HepG2 (cell line): ENCODE measurements around the gene CPXM2. TPM values are rescaled to one million over a fixed set of nuclear protein-coding genes. Genes with fewer than 3 reads are reported as not detected.

Experiments
- ATAC-seq: fragments of 200-7000 bp; cut with Tn5 transposase; 3 replicates; pipeline ENCODE4 v1.9.1; 2020; ENCODE audit warnings: mild to moderate bottlenecking, moderate library complexity
- BruUV-seq: library from RNA; stranded (reverse); fragments of 400-500 nt; replicated peaks from 2 replicates; lab custom pipeline; 2021; lab: Mats Ljungman, UMichigan
- CTCF ChIA-PET: fragments of 300-600 bp; formaldehyde crosslinking; extraction: SDS; loops from one replicate; lab custom pipeline; 2021; ENCODE audit warnings: low total read pairs, inconsistent platforms, low intra/inter-chr PET ratio; lab: Yijun Ruan, JAX
- POLR2A ChIA-PET: fragments of 350-600 bp; sonication (Branson Sonifier 250); formaldehyde crosslinking; loops from one replicate; lab custom pipeline; 2020; ENCODE audit warnings: antibody characterized with exemption, inconsistent platforms; lab: Yijun Ruan, JAX
- DNase-seq: peaks from one replicate; pipeline ENCODE4 v3.0.0-alpha.2; 2015; ENCODE audit warnings: low spot score
- FAIRE-seq: peaks from 3 replicates; lab custom pipeline; 2011; peaks lifted over from hg19 to GRCh38; lab: Jason Lieb, UNC
- H2AFZ ChIP-seq: one replicate; pipeline ENCODE4 v1.6.1; 2011; ENCODE audit warnings: low read length, inconsistent platforms
- H3K27ac ChIP-seq: fragments of 300-600 bp; 3 replicates; pipeline ENCODE4 v1.8.0; 2011; ENCODE audit warnings: mixed run types, mild to moderate bottlenecking, mixed read lengths, low read length, inconsistent platforms; ENCODE audit not compliant: insufficient read depth; ENCODE audit errors: extremely low read length
- H3K27me3 ChIP-seq, 2 experiments: fragments of 200-600 bp in 1 of 2; 2 replicates in 1 of 2; 3 replicates in 1 of 2; pipeline versions ENCODE4 v1.6.0 to v1.8.0; 2011; ENCODE audit warnings: low read length in 2 of 2, mild to moderate bottlenecking in 2 of 2, moderate library complexity in 2 of 2, inconsistent platforms in 1 of 2; ENCODE audit not compliant: insufficient read depth in 2 of 2, control insufficient read depth in 1 of 2
- H3K36me3 ChIP-seq, 2 experiments: fragments of 200-600 bp in 1 of 2; replicated peaks in 1 of 2; 2 replicates in 1 of 2; 3 replicates in 1 of 2; pipeline versions ENCODE4 v1.5.1 to v1.8.0; 2011; ENCODE audit warnings: low read length in 2 of 2, inconsistent platforms in 1 of 2; ENCODE audit not compliant: insufficient read depth in 2 of 2, control insufficient read depth in 1 of 2
- H3K4me1 ChIP-seq: 2 replicates; pipeline ENCODE4 v1.5.1; 2012; ENCODE audit warnings: low read length, inconsistent platforms; ENCODE audit not compliant: insufficient read depth
- H3K4me2 ChIP-seq: 2 replicates; pipeline ENCODE4 v1.6.0; 2011; ENCODE audit warnings: low read depth, low read length, inconsistent platforms
- H3K4me3 ChIP-seq, 3 experiments: fragments of 200-600 bp in 1 of 3; sonication (generic), shearing (Covaris generic) in 1 of 3; replicated peaks in 1 of 3; 2 replicates each; pipeline ENCODE4 v1.5.1; 2011 to 2016; ENCODE audit warnings: low read length in 3 of 3, inconsistent platforms in 2 of 3, low read depth in 2 of 3, mild to moderate bottlenecking in 2 of 3, control low read depth in 1 of 3, mixed read lengths in 1 of 3; ENCODE audit not compliant: insufficient read depth in 1 of 3
- H3K79me2 ChIP-seq: one replicate; pipeline ENCODE4 v1.6.1; 2011; ENCODE audit warnings: low read length, inconsistent platforms; ENCODE audit not compliant: insufficient read depth
- H3K9ac ChIP-seq: 2 replicates; pipeline ENCODE4 v1.6.0; 2011; ENCODE audit warnings: mild to moderate bottlenecking, low read depth, low read length, inconsistent platforms; ENCODE audit not compliant: insufficient read depth
- H3K9me3 ChIP-seq: 2 replicates; pipeline ENCODE4 v1.5.1; 2012; ENCODE audit warnings: mild to moderate bottlenecking, low read length
- H4K20me1 ChIP-seq: 2 replicates; pipeline ENCODE4 v1.6.0; 2011; ENCODE audit warnings: inconsistent platforms, mild to moderate bottlenecking, low read length, moderate library complexity; ENCODE audit not compliant: insufficient read depth
- NFATC3 ChIP-seq: sonication (generic); formaldehyde crosslinking; IDR thresholded peaks from 2 replicates; pipeline ENCODE4 v1.5.1; 2020; ENCODE audit warnings: mild to moderate bottlenecking, missing genetic modification reagents
- PRMT3 ChIP-seq: sonication (generic); formaldehyde crosslinking; IDR thresholded peaks from 2 replicates; pipeline ENCODE4 v1.8.1; 2022; ENCODE audit warnings: low read depth, mild to moderate bottlenecking, moderate library complexity, missing genetic modification reagents, borderline replicate concordance
- RBM39 ChIP-seq: fragments of 200-400 bp; formaldehyde crosslinking; IDR thresholded peaks from one replicate; pipeline ENCODE4 v1.6.1; 2018; ENCODE audit warnings: antibody characterized with exemption, mild to moderate bottlenecking, low read depth, low read length; ENCODE audit not compliant: poor library complexity, severe bottlenecking
- THAP11 ChIP-seq: IDR thresholded peaks from 2 replicates; pipeline ENCODE4 v1.6.1; 2016; ENCODE audit warnings: missing biosample characterization, missing genetic modification reagents
- ZNF253 ChIP-seq: sonication (generic); formaldehyde crosslinking; IDR thresholded peaks from 2 replicates; pipeline ENCODE4 v1.8.0; 2022; ENCODE audit warnings: mild to moderate bottlenecking, missing genetic modification reagents, borderline replicate concordance
- ZNF468 ChIP-seq: sonication (generic); formaldehyde crosslinking; IDR thresholded peaks from 2 replicates; pipeline ENCODE4 v1.8.0; 2022; ENCODE audit warnings: mild to moderate bottlenecking, moderate library complexity, missing genetic modification reagents
- ZNF501 ChIP-seq: sonication (generic); formaldehyde crosslinking; IDR thresholded peaks from 2 replicates; pipeline ENCODE4 v1.5.1; 2020; ENCODE audit warnings: mild to moderate bottlenecking, moderate library complexity, missing genetic modification reagents
- ZNF768 ChIP-seq: sonication (generic); formaldehyde crosslinking; IDR thresholded peaks from 2 replicates; pipeline ENCODE4 v1.4.0; 2020; ENCODE audit warnings: missing genetic modification reagents
- WGBS: methylation state at CpG from one replicate; pipeline ENCODE4 v1.1.6; 2017; ENCODE audit warnings: low lambda C conversion rate; 5-methylcytosine and 5-hydroxymethylcytosine counted together
- in situ Hi-C: cut with HindIII; loops from 2 replicates; pipeline ENCODE4 v1.10.0; 2017; ENCODE audit warnings: low pct_unique_long_range_greater_than_20kb; ENCODE audit not compliant: extremely low pct_ligation_motif_present
- intact Hi-C: fragments of 100-400 bp; cut with micrococcal nuclease; formaldehyde crosslinking; loops from one replicate; pipeline ENCODE4 v1.10.0; 2022; ENCODE audit not compliant: unreplicated experiment
- polyA plus RNA-seq, 8 experiments: library from polyadenylated mRNA; depleted of rRNA in 3 of 8; stranded (reverse) in 7 of 8; unstranded in 1 of 8; fragments of >200 nt; fragmentation: Illumina TruSeq in 4 of 8; extraction: Trizol in 4 of 8; gene quantifications; 2 replicates each; pipeline versions ENCODE4 v1.2.1 to v1.2.3, GENCODE V29; 2011 to 2016; ENCODE audit warnings: low read depth in 4 of 8, missing spikeins in 1 of 8, mixed read lengths in 1 of 8; ENCODE audit not compliant: insufficient read depth in 1 of 8
- total RNA-seq, 5 experiments: library from RNA; depleted of rRNA; stranded (reverse); fragments of >200 nt; fragmentation: Illumina TruSeq; extraction: Trizol; gene quantifications; 2 replicates each; pipeline ENCODE4 v1.2.3, GENCODE V29; 2016; ENCODE audit warnings: low read depth in 1 of 5
- TF ChIP-seq, protein P1 (sequence below): sonication (generic); formaldehyde crosslinking; IDR thresholded peaks from 2 replicates; pipeline ENCODE4 v1.5.0; 2020; ENCODE audit warnings: missing genetic modification reagents
- TF ChIP-seq, protein P2 (sequence below): sonication (generic); formaldehyde crosslinking; IDR thresholded peaks from 2 replicates; pipeline ENCODE4 v1.4.0; 2020; ENCODE audit warnings: missing genetic modification reagents, borderline replicate concordance
- TF ChIP-seq, protein P3 (sequence below): sonication (generic); formaldehyde crosslinking; IDR thresholded peaks from 2 replicates; pipeline ENCODE4 v1.8.0; 2022; ENCODE audit warnings: missing genetic modification reagents, mild to moderate bottlenecking, borderline replicate concordance

The CPXM2 gene
- total and polyA plus RNA-seq, 2 of the 13 experiments (the other 11 are each of a cell fraction or from before 2014, with no cell fraction given): 0.03 TPM; not detected in 1

DNA sequence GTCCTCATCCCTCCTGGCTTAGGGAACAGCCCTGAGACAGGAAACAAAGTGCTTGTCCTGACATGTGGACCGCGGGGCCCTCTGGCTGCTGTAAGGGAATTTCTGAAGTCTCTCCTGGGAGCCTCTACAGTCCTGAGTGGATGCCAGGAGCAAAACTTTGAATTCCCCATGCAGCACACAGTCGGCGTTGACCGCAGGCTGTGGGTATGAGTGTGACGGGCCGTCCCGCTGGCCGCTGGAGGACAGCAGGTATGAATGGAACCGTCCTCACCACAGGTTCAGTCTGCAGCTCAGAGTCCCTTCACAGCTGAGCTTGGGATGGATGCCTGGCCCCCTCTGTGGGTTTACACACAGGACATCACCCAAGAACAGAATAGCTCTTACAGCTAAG is 130.6 kb downstream of the CPXM2 start (continued):
- TF ChIP-seq ZNF468 (CRISPR knock-in tag): no peak
- TF ChIP-seq, protein P1, sequence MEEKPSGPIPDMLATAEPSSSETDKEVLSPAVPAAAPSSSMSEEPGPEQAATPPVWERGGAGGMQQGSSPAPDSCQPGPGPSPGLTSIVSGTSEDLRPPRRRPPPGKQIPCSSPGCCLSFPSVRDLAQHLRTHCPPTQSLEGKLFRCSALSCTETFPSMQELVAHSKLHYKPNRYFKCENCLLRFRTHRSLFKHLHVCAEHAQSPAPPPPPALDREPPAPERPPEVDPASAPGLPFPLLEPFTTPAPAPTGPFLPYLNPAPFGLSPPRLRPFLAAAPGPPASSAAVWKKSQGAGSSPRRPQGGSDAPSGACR (CRISPR knock-in tag): no peak
- TF ChIP-seq, protein P2, sequence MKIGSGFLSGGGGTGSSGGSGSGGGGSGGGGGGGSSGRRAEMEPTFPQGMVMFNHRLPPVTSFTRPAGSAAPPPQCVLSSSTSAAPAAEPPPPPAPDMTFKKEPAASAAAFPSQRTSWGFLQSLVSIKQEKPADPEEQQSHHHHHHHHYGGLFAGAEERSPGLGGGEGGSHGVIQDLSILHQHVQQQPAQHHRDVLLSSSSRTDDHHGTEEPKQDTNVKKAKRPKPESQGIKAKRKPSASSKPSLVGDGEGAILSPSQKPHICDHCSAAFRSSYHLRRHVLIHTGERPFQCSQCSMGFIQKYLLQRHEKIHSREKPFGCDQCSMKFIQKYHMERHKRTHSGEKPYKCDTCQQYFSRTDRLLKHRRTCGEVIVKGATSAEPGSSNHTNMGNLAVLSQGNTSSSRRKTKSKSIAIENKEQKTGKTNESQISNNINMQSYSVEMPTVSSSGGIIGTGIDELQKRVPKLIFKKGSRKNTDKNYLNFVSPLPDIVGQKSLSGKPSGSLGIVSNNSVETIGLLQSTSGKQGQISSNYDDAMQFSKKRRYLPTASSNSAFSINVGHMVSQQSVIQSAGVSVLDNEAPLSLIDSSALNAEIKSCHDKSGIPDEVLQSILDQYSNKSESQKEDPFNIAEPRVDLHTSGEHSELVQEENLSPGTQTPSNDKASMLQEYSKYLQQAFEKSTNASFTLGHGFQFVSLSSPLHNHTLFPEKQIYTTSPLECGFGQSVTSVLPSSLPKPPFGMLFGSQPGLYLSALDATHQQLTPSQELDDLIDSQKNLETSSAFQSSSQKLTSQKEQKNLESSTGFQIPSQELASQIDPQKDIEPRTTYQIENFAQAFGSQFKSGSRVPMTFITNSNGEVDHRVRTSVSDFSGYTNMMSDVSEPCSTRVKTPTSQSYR (CRISPR knock-in tag): no peak
- TF ChIP-seq THAP11 (CRISPR knock-in tag): no peak
- no peak for TF ChIP-seq ZNF501 (CRISPR knock-in tag)
- TF ChIP-seq NFATC3 (CRISPR knock-in tag): no peak

- no TSS peak for BruUV-seq
- Histone ChIP-seq H3K36me3 (no peaks in the 10 kb centered on the region), H3K9me3 (no peaks in the 10 kb centered on the region), H3K4me1 (peaks cover 11% of the 10 kb centered on the region; the same call in 1 of the 2 replicates), H3K9ac (no peak overlapping the region), H4K20me1 (no peaks in the 10 kb centered on the region), H3K4me2 (no peak overlapping the region), H2AFZ (no peak overlapping the region), H3K27ac (no peak overlapping the region), H3K79me2 (no peaks in the 10 kb centered on the region), H3K27me3 (peaks cover 7 to 34% of the 10 kb centered on the region in 2 experiments), H3K4me3 (no peak overlapping the region)
- 40% methylated on average over 10 of the region's 10 CpGs for WGBS
- CTCF ChIA-PET: no interaction called here
- no peak for TF ChIP-seq PRMT3
- TF ChIP-seq, protein P3, sequence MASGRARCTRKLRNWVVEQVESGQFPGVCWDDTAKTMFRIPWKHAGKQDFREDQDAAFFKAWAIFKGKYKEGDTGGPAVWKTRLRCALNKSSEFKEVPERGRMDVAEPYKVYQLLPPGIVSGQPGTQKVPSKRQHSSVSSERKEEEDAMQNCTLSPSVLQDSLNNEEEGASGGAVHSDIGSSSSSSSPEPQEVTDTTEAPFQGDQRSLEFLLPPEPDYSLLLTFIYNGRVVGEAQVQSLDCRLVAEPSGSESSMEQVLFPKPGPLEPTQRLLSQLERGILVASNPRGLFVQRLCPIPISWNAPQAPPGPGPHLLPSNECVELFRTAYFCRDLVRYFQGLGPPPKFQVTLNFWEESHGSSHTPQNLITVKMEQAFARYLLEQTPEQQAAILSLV (CRISPR knock-in tag): no peak
- TF ChIP-seq ZNF253 (CRISPR knock-in tag): no peak
- TF ChIP-seq ZNF768 (CRISPR knock-in tag): peak; percentile 15; the same call in 1 of the 2 replicates
- TF ChIP-seq RBM39: no peak
- POLR2A ChIA-PET: no interaction called here
- FAIRE-seq (no peak), DNase-seq (no peak), ATAC-seq (no peak)
- intact Hi-C loops: no loop called here
- in situ Hi-C loops: no loop called here
These were observed 131.1 kb downstream of the CPXM2 start for GRCh38 chr10:123760356-123761037.
